ENCODE results near the gene CTNNB1. TPM values are rescaled to one million over a fixed set of nuclear protein-coding genes. Genes with fewer than 3 reads are reported as not detected.

The CTNNB1 gene
- total and polyA plus RNA-seq, 5 donors from 2014 or later: 46.6 to 177 (median 47.9) TPM

GRCh38 chr3:41180396-41180795 lies 18.9 kb upstream of the CTNNB1 start:
- Mint-ChIP-seq H3K4me3 (no peak overlapping the region), H3K4me1 (no peaks in the 10 kb centered on the region), H3K27ac (no peak overlapping the region), H3K36me3 (no peaks in the 10 kb centered on the region), H3K27me3 (peaks cover 10% of the 10 kb centered on the region), H3K9me3 (no peaks in the 10 kb centered on the region)
- Histone ChIP-seq H3K36me3 (ENCODE audit: control insufficient read depth, insufficient read depth, low read length) (no peaks in the 10 kb centered on the region), H3K27me3 (ENCODE audit: control insufficient read depth, insufficient read depth, low read length) (peaks cover 10% of the 10 kb centered on the region), H3K9me3 (ENCODE audit: control insufficient read depth in 2 of 2, low read length in 2 of 2) (no peaks in the 10 kb centered on the region), H3K4me3 (ENCODE audit: low read depth, low read length) (no peak overlapping the region), H3K4me1 (ENCODE audit: control insufficient read depth, insufficient read depth, low read length, poor library complexity, severe bottlenecking) (no peaks in the 10 kb centered on the region), H3K27ac (ENCODE audit: insufficient read depth, low read length, poor library complexity, severe bottlenecking) (no peak overlapping the region)
- no peak for DNase-seq
- no peak for ATAC-seq (ENCODE audit: low read depth in 2 of 2)

- Mint-ChIP-seq H3K9me3 (no peaks in the 10 kb centered on the region), H3K36me3 (no peaks in the 10 kb centered on the region), H3K27ac (no peak overlapping the region), H3K4me1 (peaks cover 0 to 2% (median 0%) of the 10 kb centered on the region in 4 donors), H3K27me3 (peaks cover 16% of the 10 kb centered on the region), H3K4me3 (no peak overlapping the region)
- ATAC-seq (ENCODE audit: low read depth in 2 of 2): no peak
- Histone ChIP-seq H3K36me3 (ENCODE audit: control insufficient read depth, insufficient read depth, low read length) (no peaks in the 10 kb centered on the region), H3K4me1 (ENCODE audit: control insufficient read depth, insufficient read depth, low read length, poor library complexity, severe bottlenecking) (no peaks in the 10 kb centered on the region), H3K27me3 (ENCODE audit: control insufficient read depth, insufficient read depth, low read length) (peaks cover 10% of the 10 kb centered on the region), H3K4me3 (ENCODE audit: low read depth, low read length) (no peak overlapping the region), H3K27ac (ENCODE audit: insufficient read depth, low read length, poor library complexity, severe bottlenecking) (no peak overlapping the region), H3K9me3 (ENCODE audit: control insufficient read depth in 2 of 2, low read length in 2 of 2) (no peaks in the 10 kb centered on the region)
- no peak for DNase-seq
These were observed 16.7 kb upstream of the CTNNB1 start for GRCh38 chr3:41182504-41183059.

GRCh38 chr3:41184394-41184793 lies 14.9 kb upstream of the CTNNB1 start:
- Mint-ChIP-seq H3K36me3 (no peaks in the 10 kb centered on the region), H3K27me3 (peaks cover 25% of the 10 kb centered on the region), H3K4me3 (no peak overlapping the region), H3K4me1 (peaks cover 5 to 14% (median 7%) of the 10 kb centered on the region in 4 donors), H3K9me3 (no peaks in the 10 kb centered on the region), H3K27ac (no peak overlapping the region)
- Histone ChIP-seq H3K4me1 (ENCODE audit: control insufficient read depth, insufficient read depth, low read length, poor library complexity, severe bottlenecking) (peaks cover 5% of the 10 kb centered on the region), H3K36me3 (ENCODE audit: control insufficient read depth, insufficient read depth, low read length) (no peaks in the 10 kb centered on the region), H3K4me3 (ENCODE audit: low read depth, low read length) (no peak overlapping the region), H3K27ac (ENCODE audit: insufficient read depth, low read length, poor library complexity, severe bottlenecking) (no peak overlapping the region), H3K27me3 (ENCODE audit: control insufficient read depth, insufficient read depth, low read length) (peaks cover 5% of the 10 kb centered on the region), H3K9me3 (ENCODE audit: control insufficient read depth in 2 of 2, low read length in 2 of 2) (no peaks in the 10 kb centered on the region)
- ATAC-seq (ENCODE audit: low read depth in 2 of 2) (no peak), DNase-seq (no peak)

- ATAC-seq (ENCODE audit: low read depth in 2 of 2) (no peak), DNase-seq (no peak)
- Mint-ChIP-seq H3K9me3 (no peaks in the 10 kb centered on the region), H3K27ac (no peak overlapping the region), H3K27me3 (peaks cover 26% of the 10 kb centered on the region), H3K4me3 (no peak overlapping the region), H3K4me1 (peaks cover 5 to 21% (median 10%) of the 10 kb centered on the region in 4 donors), H3K36me3 (no peaks in the 10 kb centered on the region)
- no peaks in the 10 kb centered on the region for H3K36me3 ChIP-seq (ENCODE audit: control insufficient read depth, insufficient read depth, low read length)
- H3K9me3 ChIP-seq (ENCODE audit: control insufficient read depth in 2 of 2, low read length in 2 of 2): no peaks in the 10 kb centered on the region
- H3K27ac ChIP-seq (ENCODE audit: insufficient read depth, low read length, poor library complexity, severe bottlenecking): no peak overlapping the region
- peaks cover 5% of the 10 kb centered on the region for H3K4me1 ChIP-seq (ENCODE audit: control insufficient read depth, insufficient read depth, low read length, poor library complexity, severe bottlenecking)
- H3K4me3 ChIP-seq (ENCODE audit: low read depth, low read length): no peak overlapping the region
- peaks cover 2% of the 10 kb centered on the region for H3K27me3 ChIP-seq (ENCODE audit: control insufficient read depth, insufficient read depth, low read length)
These were observed 13.0 kb upstream of the CTNNB1 start for GRCh38 chr3:41186297-41186696.

- H3K27me3 ChIP-seq (ENCODE audit: control insufficient read depth, insufficient read depth, low read length): peaks cover 5% of the 10 kb centered on the region
- H3K27me3 Mint-ChIP-seq: peaks cover 26% of the 10 kb centered on the region
- peaks cover 5% of the 10 kb centered on the region for H3K4me1 ChIP-seq (ENCODE audit: control insufficient read depth, insufficient read depth, low read length, poor library complexity, severe bottlenecking)
- H3K4me3 ChIP-seq (ENCODE audit: low read depth, low read length): no peak overlapping the region
- H3K4me1 Mint-ChIP-seq: peaks cover 5 to 21% (median 10%) of the 10 kb centered on the region in 4 donors
- DNase-seq (peak in 1 of 3 donors; percentile 57), ATAC-seq (ENCODE audit: low read depth in 2 of 2) (no peak)
- no peaks in the 10 kb centered on the region for H3K9me3 Mint-ChIP-seq
- no peaks in the 10 kb centered on the region for H3K36me3 ChIP-seq (ENCODE audit: control insufficient read depth, insufficient read depth, low read length)
- H3K9me3 ChIP-seq (ENCODE audit: control insufficient read depth in 2 of 2, low read length in 2 of 2): no peaks in the 10 kb centered on the region
- no peak overlapping the region for H3K27ac Mint-ChIP-seq
- H3K27ac ChIP-seq (ENCODE audit: insufficient read depth, low read length, poor library complexity, severe bottlenecking): no peak overlapping the region
- H3K4me3 Mint-ChIP-seq: no peak overlapping the region
- no peaks in the 10 kb centered on the region for H3K36me3 Mint-ChIP-seq
These were observed 11.0 kb upstream of the CTNNB1 start for GRCh38 chr3:41188306-41188705.

GRCh38 chr3:41190509-41191284 lies 8.6 kb upstream of the CTNNB1 start:
- H3K27ac Mint-ChIP-seq: no peak overlapping the region

GRCh38 chr3:41192885-41193284 lies 6.4 kb upstream of the CTNNB1 start:
- H3K4me1 Mint-ChIP-seq: peaks cover 5 to 16% (median 9%) of the 10 kb centered on the region in 4 donors
- Histone ChIP-seq H3K4me3 (ENCODE audit: low read depth, low read length) (no peak overlapping the region), H3K27me3 (ENCODE audit: control insufficient read depth, insufficient read depth, low read length) (peaks cover 11% of the 10 kb centered on the region), H3K27ac (ENCODE audit: insufficient read depth, low read length, poor library complexity, severe bottlenecking) (no peak overlapping the region), H3K4me1 (ENCODE audit: control insufficient read depth, insufficient read depth, low read length, poor library complexity, severe bottlenecking) (peaks cover 4% of the 10 kb centered on the region), H3K36me3 (ENCODE audit: control insufficient read depth, insufficient read depth, low read length) (no peaks in the 10 kb centered on the region), H3K9me3 (ENCODE audit: control insufficient read depth in 2 of 2, low read length in 2 of 2) (no peaks in the 10 kb centered on the region)
- no peak overlapping the region for H3K27ac Mint-ChIP-seq
- no peaks in the 10 kb centered on the region for H3K9me3 Mint-ChIP-seq
- H3K36me3 Mint-ChIP-seq: no peaks in the 10 kb centered on the region
- ATAC-seq (ENCODE audit: low read depth in 2 of 2): no peak
- peaks cover 42% of the 10 kb centered on the region for H3K27me3 Mint-ChIP-seq
- no peak for DNase-seq
- H3K4me3 Mint-ChIP-seq: no peak overlapping the region

More at GRCh38 chr3:41190509-41191284, 8.6 kb upstream of the CTNNB1 start:
- no peaks in the 10 kb centered on the region for H3K9me3 ChIP-seq (ENCODE audit: control insufficient read depth in 2 of 2, low read length in 2 of 2)
- H3K4me3 ChIP-seq (ENCODE audit: low read depth, low read length): no peak overlapping the region
- H3K27me3 Mint-ChIP-seq: peaks cover 39% of the 10 kb centered on the region
- no peaks in the 10 kb centered on the region for H3K36me3 ChIP-seq (ENCODE audit: control insufficient read depth, insufficient read depth, low read length)
- H3K27ac ChIP-seq (ENCODE audit: insufficient read depth, low read length, poor library complexity, severe bottlenecking): no peak overlapping the region
- no peak for DNase-seq
- no peak overlapping the region for H3K4me3 Mint-ChIP-seq
- H3K36me3 Mint-ChIP-seq: no peaks in the 10 kb centered on the region
- peaks cover 5 to 21% (median 10%) of the 10 kb centered on the region in 4 donors for H3K4me1 Mint-ChIP-seq
- H3K4me1 ChIP-seq (ENCODE audit: control insufficient read depth, insufficient read depth, low read length, poor library complexity, severe bottlenecking): peaks cover 5% of the 10 kb centered on the region
- H3K9me3 Mint-ChIP-seq: no peaks in the 10 kb centered on the region
- H3K27me3 ChIP-seq (ENCODE audit: control insufficient read depth, insufficient read depth, low read length): peaks cover 3% of the 10 kb centered on the region
- no peak for ATAC-seq (ENCODE audit: low read depth in 2 of 2)

Data from CD4-positive, CD25-positive, alpha-beta regulatory T cell (primary cell).